GM18867 (cell line): Measurements from ENCODE around the gene FPR1.
"Not testable (repeated sequence)": the region's sequence is repeated elsewhere in the genome, so short reads cannot be mapped to it uniquely, and the experiment has no call there.

Experiments used
- ATAC-seq: cut with Tn5 transposase; IDR thresholded peaks from one replicate; pipeline ENCODE4 v1.9.1; 2021; ENCODE audit warnings: mild to moderate bottlenecking, moderate library complexity; ENCODE audit not compliant: unreplicated experiment

The FPR1 gene

GRCh38 chr19:51738523-51738922 lies 13.2 kb downstream of the FPR1 start:
- ATAC-seq: not testable (repeated sequence)

- ATAC-seq: no peak
Measured at GRCh38 chr19:51737924-51738323, 13.8 kb downstream of the FPR1 start.

- no peak for ATAC-seq
Measured at GRCh38 chr19:51737389-51737788, 14.3 kb downstream of the FPR1 start.

- no peak for ATAC-seq
Measured at GRCh38 chr19:51735759-51736449, 15.8 kb downstream of the FPR1 start.

- no peak for ATAC-seq
Measured at GRCh38 chr19:51733742-51734522, 17.7 kb downstream of the FPR1 start.

GRCh38 chr19:51729781-51730180 lies 21.9 kb downstream of the FPR1 start:
- ATAC-seq: no peak

GRCh38 chr19:51727349-51727880 lies 24.3 kb downstream of the FPR1 start:
- no peak for ATAC-seq

- no peak for ATAC-seq
Measured at GRCh38 chr19:51726049-51726448, 25.6 kb downstream of the FPR1 start.

GRCh38 chr19:51724543-51724942 lies 27.1 kb downstream of the FPR1 start:
- ATAC-seq: no peak

GRCh38 chr19:51722492-51722891 lies 29.2 kb downstream of the FPR1 start:
- ATAC-seq: no peak

- ATAC-seq: no peak
Measured at GRCh38 chr19:51721905-51722304, 29.8 kb downstream of the FPR1 start.

- no peak for ATAC-seq
Measured at GRCh38 chr19:51719251-51719988, 32.3 kb downstream of the FPR1 start.

- ATAC-seq: no peak
Measured at GRCh38 chr19:51716925-51717324, 34.8 kb downstream of the FPR1 start.

- ATAC-seq: no peak
Measured at GRCh38 chr19:51715850-51716249, 35.8 kb downstream of the FPR1 start.

GRCh38 chr19:51714848-51715247 lies 36.8 kb downstream of the FPR1 start:
- no peak for ATAC-seq

- ATAC-seq: no peak
Measured at GRCh38 chr19:51713319-51714285, 38.1 kb downstream of the FPR1 start.

- ATAC-seq: no peak
Measured at GRCh38 chr19:51712461-51713081, 39.1 kb downstream of the FPR1 start.

GRCh38 chr19:51711702-51712101 lies 40.0 kb downstream of the FPR1 start:
- no peak for ATAC-seq

GRCh38 chr19:51710163-51710562 lies 41.5 kb downstream of the FPR1 start:
- ATAC-seq: no peak

GRCh38 chr19:51709575-51709974 lies 42.1 kb downstream of the FPR1 start:
- ATAC-seq: no peak
